ENCODE measurements around the gene SLC41A1.

- no peak for TF ChIP-seq EZH2 (IDR thresholded peaks at IDR 0.05)
- TF ChIP-seq POLR2AphosphoS5 (IDR thresholded peaks at IDR 0.05; ENCODE audit: borderline replicate concordance, low read depth, low read length): no peak
- no peak for TF ChIP-seq FOXP2 (optimal IDR thresholded peaks at IDR 0.05; ENCODE audit: control extremely low read depth, extremely low read length, insufficient read depth)
Measured at GRCh38 chr1:205751036-205751651, 61.9 kb downstream of the SLC41A1 start.

All from SK-N-MC (cell line).